ENCODE measurements around the gene COQ9.
A peak's percentile ranks its signal among the peaks of the same experiment; 100 is the strongest.

The COQ9 gene

DNA sequence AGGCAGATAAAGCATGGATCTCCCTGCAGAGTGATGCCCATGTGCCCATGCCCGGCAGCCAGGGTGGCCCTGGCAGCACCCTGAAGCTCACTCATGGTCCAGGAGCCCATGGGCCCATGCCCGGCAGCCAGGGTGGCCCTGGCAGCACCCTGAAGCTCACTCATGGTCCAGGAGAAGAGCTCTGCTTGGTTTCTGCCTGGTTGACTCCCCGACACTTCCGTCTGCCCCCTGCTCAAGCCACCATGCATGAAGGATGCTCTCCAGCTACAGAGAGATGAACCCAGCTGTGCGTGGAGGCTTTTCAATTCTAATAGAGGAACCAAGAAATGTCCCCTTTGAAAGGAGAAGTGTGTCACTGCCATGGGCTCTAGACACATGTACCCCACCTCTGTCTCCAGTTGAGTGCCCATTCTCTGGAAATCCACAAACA, 34.0 kb upstream of the COQ9 start:
- TF ChIP-seq YY1 (IDR thresholded peaks at IDR 0.05; ENCODE audit: low read depth) (no peak), EGR1 (IDR thresholded peaks at IDR 0.05) (no peak), FOXM1 (IDR thresholded peaks at IDR 0.05; ENCODE audit: borderline replicate concordance, low read depth) (no peak), CREB1 (IDR thresholded peaks at IDR 0.05; ENCODE audit: low read depth) (no peak), TEAD4 (IDR thresholded peaks at IDR 0.05) (no peak), RAD21 (IDR thresholded peaks at IDR 0.05; ENCODE audit: low read depth) (no peak), CEBPB (IDR thresholded peaks at IDR 0.05) (no peak), TAF1 (IDR thresholded peaks at IDR 0.05; ENCODE audit: low read depth) (no peak), EP300 (IDR thresholded peaks at IDR 0.05; ENCODE audit: borderline replicate concordance) (no peak), NFIC (IDR thresholded peaks at IDR 0.05) (no peak)
- TF ChIP-seq, protein P1, sequence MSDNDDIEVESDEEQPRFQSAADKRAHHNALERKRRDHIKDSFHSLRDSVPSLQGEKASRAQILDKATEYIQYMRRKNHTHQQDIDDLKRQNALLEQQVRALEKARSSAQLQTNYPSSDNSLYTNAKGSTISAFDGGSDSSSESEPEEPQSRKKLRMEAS (IDR thresholded peaks at IDR 0.05) = no peak
- TF ChIP-seq, protein P2, sequence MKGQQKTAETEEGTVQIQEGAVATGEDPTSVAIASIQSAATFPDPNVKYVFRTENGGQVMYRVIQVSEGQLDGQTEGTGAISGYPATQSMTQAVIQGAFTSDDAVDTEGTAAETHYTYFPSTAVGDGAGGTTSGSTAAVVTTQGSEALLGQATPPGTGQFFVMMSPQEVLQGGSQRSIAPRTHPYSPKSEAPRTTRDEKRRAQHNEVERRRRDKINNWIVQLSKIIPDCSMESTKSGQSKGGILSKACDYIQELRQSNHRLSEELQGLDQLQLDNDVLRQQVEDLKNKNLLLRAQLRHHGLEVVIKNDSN (IDR thresholded peaks at IDR 0.05) = no peak
- TF ChIP-seq, protein P3, sequence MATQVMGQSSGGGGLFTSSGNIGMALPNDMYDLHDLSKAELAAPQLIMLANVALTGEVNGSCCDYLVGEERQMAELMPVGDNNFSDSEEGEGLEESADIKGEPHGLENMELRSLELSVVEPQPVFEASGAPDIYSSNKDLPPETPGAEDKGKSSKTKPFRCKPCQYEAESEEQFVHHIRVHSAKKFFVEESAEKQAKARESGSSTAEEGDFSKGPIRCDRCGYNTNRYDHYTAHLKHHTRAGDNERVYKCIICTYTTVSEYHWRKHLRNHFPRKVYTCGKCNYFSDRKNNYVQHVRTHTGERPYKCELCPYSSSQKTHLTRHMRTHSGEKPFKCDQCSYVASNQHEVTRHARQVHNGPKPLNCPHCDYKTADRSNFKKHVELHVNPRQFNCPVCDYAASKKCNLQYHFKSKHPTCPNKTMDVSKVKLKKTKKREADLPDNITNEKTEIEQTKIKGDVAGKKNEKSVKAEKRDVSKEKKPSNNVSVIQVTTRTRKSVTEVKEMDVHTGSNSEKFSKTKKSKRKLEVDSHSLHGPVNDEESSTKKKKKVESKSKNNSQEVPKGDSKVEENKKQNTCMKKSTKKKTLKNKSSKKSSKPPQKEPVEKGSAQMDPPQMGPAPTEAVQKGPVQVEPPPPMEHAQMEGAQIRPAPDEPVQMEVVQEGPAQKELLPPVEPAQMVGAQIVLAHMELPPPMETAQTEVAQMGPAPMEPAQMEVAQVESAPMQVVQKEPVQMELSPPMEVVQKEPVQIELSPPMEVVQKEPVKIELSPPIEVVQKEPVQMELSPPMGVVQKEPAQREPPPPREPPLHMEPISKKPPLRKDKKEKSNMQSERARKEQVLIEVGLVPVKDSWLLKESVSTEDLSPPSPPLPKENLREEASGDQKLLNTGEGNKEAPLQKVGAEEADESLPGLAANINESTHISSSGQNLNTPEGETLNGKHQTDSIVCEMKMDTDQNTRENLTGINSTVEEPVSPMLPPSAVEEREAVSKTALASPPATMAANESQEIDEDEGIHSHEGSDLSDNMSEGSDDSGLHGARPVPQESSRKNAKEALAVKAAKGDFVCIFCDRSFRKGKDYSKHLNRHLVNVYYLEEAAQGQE (IDR thresholded peaks at IDR 0.05; ENCODE audit: low read depth) = no peak

DNA sequence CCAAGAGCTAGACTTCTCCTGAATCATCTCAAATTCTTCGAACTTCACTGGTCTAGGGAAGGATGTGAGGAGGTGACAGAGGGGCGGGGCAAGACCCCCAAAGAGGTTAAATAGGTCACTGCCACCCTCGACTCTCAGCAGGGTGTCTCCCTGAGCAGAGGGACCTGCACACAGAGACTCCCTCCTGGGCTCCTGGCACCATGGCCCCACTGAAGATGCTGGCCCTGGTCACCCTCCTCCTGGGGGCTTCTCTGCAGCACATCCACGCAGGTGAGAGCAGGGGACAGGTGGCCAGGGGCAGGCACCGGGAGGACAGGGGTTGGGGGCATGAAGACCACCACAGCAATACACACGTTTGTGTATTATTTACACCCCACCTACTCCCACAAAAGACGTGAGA, 33.5 kb upstream of the COQ9 start:
- no peak for TF ChIP-seq ZBTB7A (IDR thresholded peaks at IDR 0.05; ENCODE audit: low read depth)
- TF ChIP-seq CEBPB (IDR thresholded peaks at IDR 0.05) = no peak
- TF ChIP-seq, protein P2 (IDR thresholded peaks at IDR 0.05) = no peak
- no peak for TF ChIP-seq EP300 (IDR thresholded peaks at IDR 0.05; ENCODE audit: borderline replicate concordance)
- no peak for TF ChIP-seq YY1 (IDR thresholded peaks at IDR 0.05; ENCODE audit: low read depth)
- no peak for TF ChIP-seq TCF12 (IDR thresholded peaks at IDR 0.05; ENCODE audit: low read depth)
- TF ChIP-seq, protein P1 (IDR thresholded peaks at IDR 0.05) = no peak
- no peak for TF ChIP-seq NFIC (IDR thresholded peaks at IDR 0.05)
- TF ChIP-seq CREB1 (IDR thresholded peaks at IDR 0.05; ENCODE audit: low read depth) = no peak
- no peak for TF ChIP-seq TEAD4 (IDR thresholded peaks at IDR 0.05)

DNA sequence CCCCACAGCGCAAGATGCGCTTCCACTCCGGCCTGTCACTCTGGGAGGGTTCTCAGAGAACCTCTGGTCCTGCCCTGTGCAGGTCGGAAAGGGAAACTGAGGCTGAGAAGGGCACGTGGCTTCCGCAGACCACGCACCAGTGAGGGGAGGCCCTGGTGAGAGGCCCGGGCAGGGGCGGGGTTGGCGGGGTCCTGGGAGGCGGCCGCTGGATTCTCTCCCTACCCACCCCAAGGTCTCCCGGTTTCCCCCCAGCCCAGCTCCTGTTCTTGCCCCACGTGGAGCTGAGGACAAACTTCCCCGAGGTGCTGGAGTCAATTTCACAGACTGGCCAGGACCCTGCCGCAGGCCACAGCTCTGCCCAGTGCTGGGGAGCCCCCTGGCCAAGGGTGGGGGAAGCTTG, 31.2 kb upstream of the COQ9 start:
- no peak for TF ChIP-seq NFIC (IDR thresholded peaks at IDR 0.05)
- TF ChIP-seq TEAD4 (IDR thresholded peaks at IDR 0.05) = no peak

DNA sequence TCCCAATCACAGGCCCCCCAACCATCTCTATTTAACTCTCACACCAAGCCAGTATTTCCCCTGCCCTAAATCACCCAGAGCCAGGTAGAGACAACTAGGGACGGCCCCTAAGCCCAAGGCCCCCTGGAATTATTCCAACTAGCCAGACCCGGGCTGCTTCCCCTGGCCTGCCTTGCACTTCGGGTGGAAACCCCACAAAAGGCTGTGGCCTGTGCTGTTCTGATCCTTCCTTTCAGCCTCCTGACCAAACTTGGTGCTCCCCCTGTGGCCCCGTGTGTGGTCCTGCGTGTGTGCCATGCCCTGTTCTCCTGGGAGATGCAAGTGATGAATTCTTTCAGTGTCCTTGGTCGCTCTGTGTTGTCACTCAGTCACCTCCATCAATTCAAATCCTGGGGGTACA, 27.8 kb upstream of the COQ9 start:
- TF ChIP-seq, protein P2 (IDR thresholded peaks at IDR 0.05) = no peak
- TF ChIP-seq YY1 (IDR thresholded peaks at IDR 0.05; ENCODE audit: low read depth) (no peak), ZBTB7A (IDR thresholded peaks at IDR 0.05; ENCODE audit: low read depth) (no peak), CEBPB (IDR thresholded peaks at IDR 0.05) (no peak), NFIC (IDR thresholded peaks at IDR 0.05) (no peak), CREB1 (IDR thresholded peaks at IDR 0.05; ENCODE audit: low read depth) (no peak), TAF1 (IDR thresholded peaks at IDR 0.05; ENCODE audit: low read depth) (no peak)
- TF ChIP-seq, protein P3 (IDR thresholded peaks at IDR 0.05; ENCODE audit: low read depth) = no peak

DNA sequence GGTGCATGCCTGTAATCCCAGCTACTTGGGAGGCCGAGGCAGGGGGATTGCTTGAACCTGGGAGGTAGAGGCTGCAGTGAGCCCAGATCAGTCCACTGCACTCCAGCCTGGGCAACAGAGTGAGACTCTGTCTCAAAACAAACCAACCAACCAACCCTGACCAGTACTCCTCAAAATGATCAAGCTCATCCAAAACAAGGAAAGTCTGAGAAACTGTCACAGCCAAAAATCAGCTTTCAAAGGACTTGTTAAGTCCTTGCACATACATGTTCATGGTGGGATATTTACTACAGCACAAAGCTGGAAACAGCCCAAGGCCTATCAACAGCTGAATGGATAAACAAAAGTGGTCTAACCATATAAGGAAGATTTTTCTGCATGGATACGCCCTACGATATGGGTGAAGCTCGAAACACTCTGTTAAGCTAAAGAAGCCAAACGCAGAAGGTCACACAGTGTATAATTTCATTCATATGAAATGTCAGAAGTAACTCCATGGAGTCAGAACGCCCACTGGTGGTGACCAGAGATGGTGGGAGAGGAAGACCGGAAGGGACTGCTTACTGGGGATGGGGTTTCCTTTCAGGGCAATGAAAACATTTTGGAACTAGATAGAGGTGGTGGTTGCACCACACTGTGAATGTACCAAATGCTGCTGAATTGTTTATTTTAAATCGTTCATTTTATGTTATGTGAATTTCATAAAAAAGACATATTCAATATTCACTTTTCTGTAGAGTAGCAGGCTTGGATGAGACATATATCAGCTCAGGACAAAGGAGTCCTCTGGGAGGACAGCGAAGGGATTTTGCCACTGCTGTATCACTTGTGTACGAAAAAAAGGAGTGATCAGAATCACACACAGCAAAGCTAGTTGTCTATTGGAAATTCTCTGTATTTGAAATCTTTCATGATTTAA, 25.0 kb upstream of the COQ9 start:
- peak; percentile 76 for TF ChIP-seq RAD21 (IDR thresholded peaks at IDR 0.05; ENCODE audit: low read depth)
- no peak for TF ChIP-seq CEBPB (IDR thresholded peaks at IDR 0.05)
- TF ChIP-seq YY1 (IDR thresholded peaks at IDR 0.05; ENCODE audit: low read depth) = no peak
- TF ChIP-seq, protein P1 (IDR thresholded peaks at IDR 0.05) = no peak
- no peak for TF ChIP-seq TEAD4 (IDR thresholded peaks at IDR 0.05)

All from Ishikawa (cell line).